HL-60/S4 treated with retinoic acid at 250 ng/mL for 4 days and 3 days (cell line): ENCODE results near the gene TUBA4B.

Experiments used
- in situ Hi-C: fragments of 300-500 bp; cut with MboI; formaldehyde crosslinking; loops from 2 replicates; pipeline ENCODE4 v1.7.0; 2022; ENCODE audit warnings: low sequenced_read_pairs

The TUBA4B gene

DNA sequence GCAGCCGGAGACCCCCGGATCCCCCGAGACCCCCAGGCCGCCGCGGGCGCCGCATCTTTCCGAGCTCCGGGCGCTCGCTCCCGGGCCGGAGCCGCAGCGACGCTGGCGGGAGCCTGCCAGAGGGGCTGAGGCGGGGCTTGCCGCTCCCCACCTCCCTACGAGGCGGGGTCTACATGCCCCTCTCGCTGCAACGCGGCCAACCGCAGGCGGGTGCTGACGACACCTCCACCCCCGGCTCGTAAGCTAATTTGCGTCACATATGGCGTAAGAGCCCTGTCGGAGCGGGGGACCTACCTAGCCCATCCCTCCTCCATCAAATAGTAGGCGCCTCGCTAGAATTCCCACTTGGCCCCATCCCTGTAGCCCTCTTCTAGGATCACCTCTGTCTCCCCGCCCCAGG is 56.2 kb downstream of the TUBA4B start, which contains the start of gene PTPRN:
PTPRN (minus strand) TSS at position 124 of the 400 bp plus-strand sequence; CDS start at position 55, 69 bp downstream.
- in situ Hi-C loops: loop anchor here (25.0 kb wide), 1 partner anchor 272 kb away; the partner anchor contains the start of gene CFAP65

DNA sequence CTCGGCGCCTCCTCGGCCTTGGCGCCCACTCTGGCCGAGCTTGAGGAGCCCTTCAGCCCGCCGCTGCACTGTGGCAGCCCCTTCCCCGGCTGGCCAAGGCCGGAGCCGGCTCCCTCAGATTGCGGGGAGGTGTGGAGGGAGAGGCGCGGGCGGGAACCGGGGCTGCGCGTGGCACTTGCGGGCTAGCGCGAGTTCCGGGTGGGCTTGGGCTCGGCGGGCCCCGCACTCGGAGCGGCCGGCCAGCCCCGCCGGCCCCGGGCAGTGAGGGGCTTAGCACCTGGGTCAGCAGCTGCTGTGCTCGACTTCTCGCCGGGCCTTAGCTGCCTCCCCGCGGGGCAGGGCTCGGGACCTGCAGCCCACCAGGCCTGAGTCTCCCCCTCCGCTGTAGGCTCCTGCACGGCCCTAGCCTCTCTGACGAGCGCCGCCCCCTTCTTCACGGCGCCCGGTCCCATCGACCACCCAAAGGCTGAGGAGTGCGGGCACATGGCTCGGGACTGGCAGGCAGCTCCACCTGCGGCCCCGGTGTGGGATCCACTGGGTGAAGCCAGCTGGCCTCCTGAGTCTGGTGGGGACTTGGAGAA is 59.7 kb downstream of the TUBA4B start:
- in situ Hi-C loops: loop anchor here (25.0 kb wide), 1 partner anchor 275 kb away; the partner anchor contains the start of gene CFAP65

DNA sequence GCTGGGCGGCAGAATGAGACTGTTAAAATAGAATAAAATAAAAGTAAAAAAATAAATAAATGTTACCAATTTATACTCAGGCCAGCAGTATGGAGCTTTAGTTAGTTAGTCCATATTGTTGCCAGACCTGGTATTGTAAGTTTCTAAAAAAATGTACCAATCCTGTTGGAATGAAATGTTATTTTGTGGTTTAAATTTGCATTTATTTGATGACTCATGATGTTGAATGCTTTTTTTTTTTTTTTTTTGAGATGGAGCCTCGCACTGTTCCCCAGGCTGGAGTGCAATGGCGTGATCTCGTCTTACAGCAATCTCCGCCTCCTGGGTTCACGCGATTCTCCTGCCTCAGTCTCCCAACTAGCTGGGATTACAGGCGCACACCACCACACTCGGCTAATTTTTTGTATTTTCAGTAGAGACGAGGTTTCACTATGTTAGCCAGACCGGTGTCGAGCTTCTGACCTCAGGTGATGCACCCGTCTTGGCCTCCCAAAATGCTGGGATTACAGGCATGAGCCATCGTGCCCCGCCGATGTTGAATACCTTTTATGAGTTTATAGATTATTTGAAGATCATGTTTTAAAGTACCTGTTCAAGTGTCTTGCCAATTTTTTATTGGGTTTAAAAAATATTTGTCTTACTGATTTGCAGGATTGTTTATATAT is 61.9 kb downstream of the TUBA4B start:
- in situ Hi-C loops: loop anchor here (25.0 kb wide), 1 partner anchor 278 kb away; the partner anchor contains the start of gene CFAP65
